ENCODE results near the gene PRR5L.

PRR5L gene

DNA sequence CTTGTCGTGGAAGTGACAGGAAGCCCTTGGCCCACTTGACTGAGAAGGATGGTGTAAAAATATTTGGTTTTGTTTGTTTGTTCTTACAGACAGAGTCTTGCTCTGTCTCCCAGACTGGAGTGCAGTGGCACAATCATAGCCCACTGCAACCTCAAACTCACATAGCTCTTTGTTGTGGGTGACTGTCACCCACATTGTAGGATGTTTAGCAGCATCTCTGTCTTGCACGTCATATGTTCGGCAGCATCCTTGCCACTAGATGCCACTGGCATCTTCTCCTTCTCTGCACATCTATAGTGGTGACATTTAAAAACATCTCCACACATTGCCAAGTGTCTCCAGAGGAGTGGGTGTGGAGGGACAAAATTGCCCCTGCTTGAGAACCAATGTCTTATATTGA is 56.8 kb downstream of the PRR5L start:
- in situ Hi-C loops (cut with HindIII; ENCODE audit: low sequenced_read_pairs) = no loop called here

DNA sequence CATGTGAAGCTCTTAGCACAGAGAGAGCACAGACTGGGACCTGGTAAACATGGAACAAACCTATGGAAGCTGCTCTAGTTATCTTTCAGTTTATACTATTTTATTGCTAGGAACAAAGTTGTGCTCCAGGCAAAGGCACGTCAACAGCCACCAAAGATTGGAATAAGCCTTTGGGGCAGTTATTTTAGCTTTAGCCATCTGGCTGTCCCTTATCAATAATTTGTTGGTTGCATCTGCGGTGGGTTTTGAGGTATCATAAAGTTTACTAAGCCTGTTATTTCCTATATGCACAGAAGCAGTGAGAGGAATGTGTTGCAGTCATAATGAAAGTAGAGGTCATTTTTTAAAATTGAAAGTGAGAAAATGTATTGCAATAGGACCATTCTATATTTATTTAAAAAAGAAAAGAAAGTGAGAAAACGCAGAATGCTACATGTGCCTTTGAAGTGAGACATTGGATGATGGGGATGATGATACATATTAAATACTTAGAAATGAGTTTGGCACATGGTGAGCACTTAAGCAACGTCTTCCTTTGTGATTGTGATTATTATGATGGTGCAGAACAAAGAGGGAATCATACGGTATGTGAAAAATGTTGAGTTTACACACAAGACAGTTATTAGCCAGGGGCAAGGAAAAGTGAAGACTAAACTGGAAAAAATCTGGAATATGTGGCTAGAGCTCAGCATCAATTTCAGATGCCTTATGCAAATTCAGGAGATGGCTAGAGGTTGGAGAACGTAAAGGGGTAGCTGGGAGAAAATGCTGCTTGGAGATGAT is 58.3 kb downstream of the PRR5L start:
- in situ Hi-C loops (cut with HindIII; ENCODE audit: low sequenced_read_pairs) = no loop called here

DNA sequence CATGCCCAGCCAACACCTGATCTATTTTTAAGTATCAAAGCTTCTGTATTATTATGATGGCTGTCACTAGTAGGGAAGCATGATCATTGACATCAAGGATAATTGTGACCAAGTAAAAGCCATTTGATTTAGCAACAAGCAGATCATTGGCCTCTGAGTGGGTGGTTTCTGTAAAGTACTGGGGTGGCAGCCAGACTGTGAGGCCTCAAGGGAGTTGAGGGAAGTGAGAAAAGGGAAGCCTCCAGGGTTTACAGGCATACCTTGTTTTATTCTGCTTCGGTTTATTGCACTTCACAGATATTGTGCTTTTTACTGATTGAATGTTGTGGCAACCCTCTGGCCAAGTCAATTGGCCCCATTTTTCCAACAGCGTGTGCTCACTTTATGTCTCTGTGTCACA is 60.1 kb downstream of the PRR5L start:
- in situ Hi-C loops (cut with HindIII; ENCODE audit: low sequenced_read_pairs) = no loop called here

DNA sequence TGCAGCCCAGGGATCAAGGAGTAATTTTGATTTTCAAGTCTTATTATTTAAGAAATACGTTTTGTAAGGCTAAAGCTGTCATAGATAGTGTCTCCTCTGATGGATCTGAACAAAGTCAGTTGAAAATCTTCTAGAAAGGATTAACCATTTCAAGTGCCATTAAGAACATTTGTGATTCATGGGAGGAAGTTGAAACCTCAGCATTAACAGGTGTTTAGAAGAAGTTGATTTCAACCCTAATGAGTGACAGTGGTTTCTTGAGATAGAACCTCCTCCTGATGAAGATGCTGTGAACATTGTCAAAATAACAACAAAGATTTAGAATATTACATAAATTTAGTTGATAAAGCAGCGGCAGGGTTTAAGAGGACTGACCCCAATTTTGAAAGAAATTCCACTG is 61.7 kb downstream of the PRR5L start:
- in situ Hi-C loops (cut with HindIII; ENCODE audit: low sequenced_read_pairs) = no loop called here

DNA sequence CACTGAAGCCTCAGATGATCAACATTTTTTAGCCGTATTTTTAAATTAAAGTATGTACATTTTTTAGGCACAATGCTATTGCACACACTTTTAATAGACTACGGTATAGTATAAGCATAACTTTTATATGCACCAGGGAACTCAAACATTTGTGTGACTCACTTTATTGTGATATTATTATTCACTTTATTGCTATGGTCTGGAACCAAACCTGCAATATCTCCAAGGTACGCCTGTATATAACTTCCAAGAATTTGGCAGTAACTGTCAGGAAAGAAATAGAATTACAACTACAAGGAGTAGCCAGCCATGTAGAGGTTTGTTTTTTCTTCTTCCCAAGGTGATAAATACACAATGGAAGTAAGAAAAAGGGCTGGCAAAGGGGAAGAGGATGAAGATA is 62.3 kb downstream of the PRR5L start:
- in situ Hi-C loops (cut with HindIII; ENCODE audit: low sequenced_read_pairs) = no loop called here

DNA sequence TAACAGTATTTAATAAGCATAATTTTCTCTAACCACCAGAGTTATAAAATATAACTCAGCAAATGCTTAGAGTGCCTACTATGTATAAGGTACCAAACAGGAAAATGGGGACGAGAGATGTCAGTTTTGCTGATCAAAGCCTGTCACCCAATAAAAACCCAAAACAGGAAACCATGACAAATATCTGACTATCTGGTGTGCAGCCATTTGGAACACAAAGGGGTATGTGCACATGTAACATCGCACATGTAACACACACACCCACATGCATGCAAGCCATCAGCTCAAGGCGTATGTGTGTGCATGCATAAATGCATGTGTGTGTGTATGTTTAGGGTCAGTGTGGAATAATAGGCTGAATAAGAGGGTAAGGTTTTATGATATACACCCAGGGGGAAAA is 64.2 kb downstream of the PRR5L start:
- in situ Hi-C loops (cut with HindIII; ENCODE audit: low sequenced_read_pairs) = no loop called here

DNA sequence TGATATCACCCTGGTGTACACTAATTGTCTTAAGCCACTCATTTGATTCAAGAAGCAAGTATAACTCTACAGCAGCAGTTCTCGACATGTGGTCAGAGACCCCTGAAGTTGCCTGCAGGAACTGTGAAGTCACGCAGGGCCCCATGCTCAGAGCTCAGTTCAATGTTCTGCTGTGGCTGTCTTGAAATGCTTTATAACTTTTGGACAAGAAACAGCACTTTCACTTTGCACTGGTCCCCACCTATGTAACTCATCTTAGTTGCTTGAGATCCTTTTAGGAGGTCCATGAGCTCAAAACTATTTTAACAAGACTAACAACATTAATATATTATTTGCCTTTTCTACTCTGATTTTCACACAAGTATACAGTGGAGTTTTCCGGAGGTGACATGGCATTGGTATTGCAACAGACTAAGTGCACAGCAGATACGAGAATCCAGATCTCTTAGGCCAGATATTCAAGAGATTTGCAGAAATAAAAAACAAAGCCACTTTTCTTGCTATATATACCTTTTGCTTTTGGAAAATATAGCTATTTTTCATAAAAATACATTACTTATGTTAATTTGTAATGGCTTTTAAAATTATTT is 64.8 kb downstream of the PRR5L start:
- in situ Hi-C loops (cut with HindIII; ENCODE audit: low sequenced_read_pairs) = no loop called here

DNA sequence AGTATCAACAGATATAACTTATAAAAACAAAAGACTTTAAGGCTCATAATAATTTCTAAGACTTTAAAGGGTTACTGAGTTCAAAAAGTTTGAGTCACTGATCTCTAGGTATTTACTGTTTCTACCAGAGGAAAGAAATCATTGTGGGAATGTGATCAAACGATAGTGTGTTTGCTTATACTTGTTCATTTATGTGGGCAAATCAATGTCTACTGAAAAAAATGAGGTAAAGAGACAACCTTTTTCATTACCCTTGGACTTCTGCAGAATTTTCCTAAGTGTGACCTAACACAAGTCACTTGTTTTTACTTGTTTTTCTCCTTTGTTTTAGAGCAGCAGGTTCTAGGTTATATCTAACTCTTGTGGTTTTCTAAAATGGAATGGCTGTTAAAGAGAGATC is 65.4 kb downstream of the PRR5L start:
- in situ Hi-C loops (cut with HindIII; ENCODE audit: low sequenced_read_pairs) = no loop called here

DNA sequence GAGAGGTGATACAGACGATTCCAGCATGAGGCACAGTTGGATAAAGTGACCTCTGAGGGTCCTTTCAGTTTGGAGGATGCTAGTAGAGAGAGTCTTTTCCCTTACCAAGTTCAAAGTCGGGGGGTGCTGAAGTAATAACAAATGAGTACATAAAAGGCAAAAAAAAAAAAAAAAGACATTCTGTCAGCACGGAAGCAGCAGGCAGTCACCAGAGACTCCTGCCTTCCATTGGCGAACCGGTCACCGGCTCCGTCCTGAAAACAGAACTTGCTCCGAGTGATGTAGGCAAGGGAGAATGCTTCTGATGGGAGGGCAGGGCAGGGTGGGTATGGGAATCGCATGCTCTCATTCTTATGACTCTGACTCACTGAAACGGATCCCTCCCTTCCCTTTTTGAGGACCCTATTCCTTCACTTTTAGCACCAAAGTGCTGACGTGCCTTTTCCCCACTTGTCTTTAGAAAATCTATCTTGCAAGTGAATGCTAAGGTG is 65.9 kb downstream of the PRR5L start:
- in situ Hi-C loops (cut with HindIII; ENCODE audit: low sequenced_read_pairs) = no loop called here

DNA sequence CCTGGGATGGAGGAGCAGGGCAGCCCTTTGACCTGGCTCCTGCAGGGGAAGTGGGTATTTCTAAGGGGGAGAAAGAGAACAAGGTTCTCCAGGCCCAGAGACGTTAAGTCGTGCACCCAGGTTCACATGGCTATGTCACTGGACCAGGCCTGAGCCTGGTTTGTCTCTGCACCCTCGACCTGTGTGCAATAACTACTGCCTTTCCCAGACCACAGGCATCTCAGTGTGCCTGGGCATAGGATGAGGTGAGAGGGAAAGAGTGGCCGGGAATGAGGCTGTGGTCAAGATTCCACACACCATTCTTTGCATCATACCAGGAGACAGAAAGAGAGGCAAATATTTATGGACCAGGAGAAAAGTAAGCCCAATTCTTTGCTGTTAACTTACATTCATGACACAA is 66.8 kb downstream of the PRR5L start:
- in situ Hi-C loops (cut with HindIII; ENCODE audit: low sequenced_read_pairs) = no loop called here

DNA sequence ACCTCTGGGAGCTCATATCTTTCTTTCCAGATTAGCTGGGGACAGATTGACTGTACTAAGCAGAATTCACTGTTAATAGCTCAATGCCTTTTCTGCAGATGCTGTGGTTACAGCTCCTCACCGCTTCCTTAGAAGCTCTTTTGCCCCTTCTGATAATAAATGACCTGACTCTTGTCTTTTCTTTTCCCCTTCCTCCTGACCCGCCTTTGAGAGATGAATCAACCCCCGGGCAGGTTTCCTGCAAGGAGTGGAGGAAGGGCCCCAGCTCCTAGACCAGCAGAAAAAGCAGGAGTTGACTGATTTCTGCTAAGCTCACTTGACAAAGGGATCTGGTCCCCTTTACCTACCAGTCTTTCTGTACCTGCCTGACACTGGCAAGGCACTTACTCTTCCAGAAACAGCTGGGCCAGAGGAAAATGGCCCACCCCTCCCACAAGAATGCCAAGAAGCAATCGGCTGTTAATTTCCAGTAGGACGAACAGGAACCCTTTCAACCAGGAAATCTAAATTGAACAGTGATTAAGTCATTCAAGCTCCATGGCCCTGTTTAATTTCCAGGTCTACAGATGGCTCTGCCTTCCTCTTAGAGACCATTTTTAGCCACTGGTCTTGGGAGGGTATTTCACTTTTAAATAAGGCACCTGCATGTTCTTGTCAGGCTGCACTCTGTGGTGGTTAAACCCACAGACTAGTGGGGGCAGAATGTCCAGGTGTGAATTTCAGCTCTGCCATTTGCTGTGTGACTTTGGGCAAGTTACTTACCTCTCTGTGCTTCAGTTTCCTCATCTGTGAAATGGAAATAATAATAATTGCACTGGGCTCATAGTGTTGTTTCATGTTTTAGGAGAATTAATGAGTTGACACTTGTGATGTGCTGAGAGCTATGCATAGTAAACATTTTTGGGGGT is 67.5 kb downstream of the PRR5L start:
- in situ Hi-C loops (cut with HindIII; ENCODE audit: low sequenced_read_pairs) = no loop called here

DNA sequence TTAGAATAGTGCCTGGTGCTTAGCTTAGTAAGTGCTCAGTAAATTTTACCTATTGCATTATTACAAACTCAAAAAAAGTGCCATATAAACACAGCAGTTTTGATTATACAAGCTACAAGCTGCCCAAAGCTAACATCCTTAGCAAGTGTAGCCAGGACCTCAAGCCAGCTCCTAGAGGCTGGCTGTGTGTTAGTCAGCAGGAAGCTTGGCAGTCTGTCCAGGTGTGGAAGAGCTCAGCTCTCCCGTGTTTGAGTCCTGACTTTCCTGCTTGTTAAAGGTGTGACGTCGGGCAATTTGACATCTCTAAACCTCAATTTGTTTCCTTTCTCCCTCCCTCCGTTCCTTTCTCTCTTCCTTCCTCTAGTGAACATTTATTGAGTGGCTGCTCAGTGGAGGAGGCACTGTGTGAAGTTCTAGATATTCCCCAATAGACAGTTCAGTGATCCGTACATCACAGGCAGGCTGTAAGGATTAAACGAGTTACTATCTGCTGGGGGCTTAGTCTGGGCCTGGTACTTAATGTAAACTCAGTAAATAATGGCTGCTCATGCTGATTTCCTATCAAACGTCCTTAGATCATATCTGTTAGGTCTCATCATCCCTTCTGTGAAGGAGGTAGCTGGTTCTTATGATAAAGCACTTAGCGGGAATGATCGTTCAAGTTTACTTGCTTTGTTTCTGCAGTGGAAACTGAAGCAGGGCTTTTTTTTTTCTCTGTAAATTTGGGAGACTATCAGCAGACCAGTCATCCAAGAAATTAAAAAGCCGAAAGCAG is 68.7 kb downstream of the PRR5L start:
- in situ Hi-C loops (cut with HindIII; ENCODE audit: low sequenced_read_pairs) = no loop called here

DNA sequence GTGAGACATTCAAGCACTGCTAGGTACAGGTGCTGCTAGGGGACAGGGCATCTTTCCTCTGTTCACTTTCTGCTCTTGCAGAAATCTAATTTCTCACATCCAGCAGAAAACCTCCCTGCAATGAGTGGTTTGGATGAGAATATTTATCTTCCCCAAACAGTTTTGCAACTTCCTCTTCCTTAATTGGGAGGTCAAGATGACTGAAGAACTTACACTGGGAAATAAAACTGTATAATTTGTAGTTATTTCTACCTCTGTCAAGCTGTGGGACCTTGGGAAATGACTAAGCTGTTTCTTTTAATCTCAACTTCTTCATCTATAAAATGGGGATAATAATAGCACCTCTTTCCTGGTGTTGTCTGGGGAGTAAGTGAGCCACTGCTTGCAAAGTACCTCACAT is 69.8 kb downstream of the PRR5L start:
- in situ Hi-C loops (cut with HindIII; ENCODE audit: low sequenced_read_pairs) = no loop called here

DNA sequence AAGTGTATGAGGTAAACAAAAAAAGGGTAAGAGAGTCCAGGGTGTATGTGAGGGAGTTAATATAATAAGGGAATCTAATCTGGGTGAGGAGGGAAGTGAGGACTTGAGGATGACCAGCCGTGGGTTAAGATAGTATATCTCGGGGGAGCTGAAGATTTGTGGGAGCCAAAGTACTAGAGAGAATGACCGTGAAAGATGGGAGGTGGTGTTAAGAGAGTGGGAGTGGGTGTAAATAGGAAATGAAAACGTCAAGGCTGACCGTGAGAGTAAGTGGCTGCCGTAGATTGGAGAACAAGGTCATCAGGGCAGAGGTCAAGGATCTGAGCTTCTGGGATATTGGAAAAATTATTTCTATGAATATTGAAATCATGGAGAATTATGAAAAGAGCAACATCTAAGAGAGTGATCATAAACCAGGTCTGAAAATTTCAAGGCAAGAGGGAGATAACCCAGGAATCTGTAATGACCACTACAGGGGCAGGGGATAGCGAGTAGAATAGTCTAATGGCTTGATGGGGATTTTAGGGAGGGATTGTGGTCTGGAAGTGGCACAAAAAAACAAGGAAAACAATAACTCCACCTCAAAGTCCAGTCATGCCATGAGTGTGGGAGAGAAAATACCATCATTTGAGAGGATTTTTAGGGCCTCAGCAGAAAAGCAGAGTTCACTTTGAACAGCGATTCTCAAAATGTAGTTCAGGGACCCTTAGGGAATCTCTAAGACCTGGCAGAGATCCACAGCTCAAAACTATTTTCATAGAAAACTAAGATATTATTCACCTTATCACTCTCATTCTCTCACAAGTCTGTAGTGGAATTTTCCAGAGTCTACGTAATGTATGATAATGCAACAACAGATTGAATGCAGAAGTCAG is 72.0 kb downstream of the PRR5L start:
- in situ Hi-C loops (cut with HindIII; ENCODE audit: low sequenced_read_pairs) = no loop called here

DNA sequence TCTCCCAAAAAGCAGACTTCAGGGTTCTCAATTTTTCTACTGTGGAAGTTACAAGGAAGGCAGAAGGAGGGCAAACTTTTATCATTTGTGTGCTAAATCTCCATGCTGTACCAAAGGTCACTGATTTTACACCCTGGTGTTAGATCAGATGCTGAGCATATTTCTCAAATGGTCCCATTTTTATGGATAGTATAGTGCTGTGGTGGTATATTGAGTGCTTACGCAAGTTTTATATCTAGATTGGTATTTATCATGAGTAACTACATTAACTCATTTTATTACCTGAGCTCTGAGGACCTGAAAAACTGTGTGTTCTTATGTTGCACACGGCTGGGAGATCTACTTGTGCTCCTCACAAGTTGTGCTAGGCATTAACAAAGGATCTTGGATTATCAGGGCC is 75.1 kb downstream of the PRR5L start:
- in situ Hi-C loops (cut with HindIII; ENCODE audit: low sequenced_read_pairs) = no loop called here

DNA sequence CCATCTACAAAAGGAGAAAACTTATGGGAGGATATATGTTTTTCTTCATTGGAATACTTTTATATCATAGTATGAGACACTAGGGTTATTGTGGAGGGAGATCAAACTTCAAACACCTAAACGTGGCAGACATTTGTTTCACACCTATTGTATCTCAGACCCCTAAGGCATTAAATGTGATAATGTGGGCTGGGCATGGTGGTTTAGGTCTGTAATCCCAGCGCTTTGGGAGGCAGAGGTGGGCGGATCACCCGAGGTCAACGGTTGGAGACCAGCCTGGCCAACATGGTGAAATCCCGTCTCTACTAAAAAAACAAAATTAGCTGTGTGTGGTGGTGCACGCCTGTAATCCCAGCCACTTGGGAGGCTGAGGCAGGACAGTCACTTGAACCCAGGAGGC is 75.5 kb downstream of the PRR5L start:
- in situ Hi-C loops (cut with HindIII; ENCODE audit: low sequenced_read_pairs) = no loop called here

DNA sequence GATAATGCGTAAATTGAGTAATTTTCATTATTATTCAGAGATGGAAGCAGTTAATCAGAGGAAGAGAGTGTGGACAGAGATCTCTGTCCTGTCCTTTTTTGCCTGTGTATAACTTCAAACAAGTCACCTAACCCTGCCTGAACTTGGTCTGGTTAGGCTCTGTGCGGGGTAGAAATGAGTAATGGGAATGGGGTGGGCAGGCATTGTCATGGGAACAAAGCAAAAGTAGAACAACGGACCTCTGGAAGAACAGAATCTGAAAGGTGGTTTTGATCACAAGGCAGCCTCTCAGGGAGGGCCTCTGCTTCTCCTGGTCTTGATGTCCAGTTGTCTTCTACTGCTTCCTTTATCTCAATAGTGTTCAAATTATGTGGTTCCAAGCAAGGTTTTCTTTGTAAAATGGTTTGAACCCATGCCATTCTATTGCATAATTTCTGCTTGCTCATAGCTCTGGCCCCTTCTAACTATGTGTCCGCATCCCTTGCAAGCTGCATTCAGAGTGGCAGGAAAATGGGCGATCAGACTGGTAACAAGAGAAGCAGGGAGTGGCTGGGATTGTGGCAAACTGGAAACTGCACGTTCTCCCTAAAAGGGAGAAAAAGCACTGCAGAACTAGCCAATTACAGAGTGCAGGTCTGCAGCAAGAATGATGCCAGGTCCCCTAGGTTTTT is 76.1 kb downstream of the PRR5L start:
- in situ Hi-C loops (cut with HindIII; ENCODE audit: low sequenced_read_pairs) = no loop called here

DNA sequence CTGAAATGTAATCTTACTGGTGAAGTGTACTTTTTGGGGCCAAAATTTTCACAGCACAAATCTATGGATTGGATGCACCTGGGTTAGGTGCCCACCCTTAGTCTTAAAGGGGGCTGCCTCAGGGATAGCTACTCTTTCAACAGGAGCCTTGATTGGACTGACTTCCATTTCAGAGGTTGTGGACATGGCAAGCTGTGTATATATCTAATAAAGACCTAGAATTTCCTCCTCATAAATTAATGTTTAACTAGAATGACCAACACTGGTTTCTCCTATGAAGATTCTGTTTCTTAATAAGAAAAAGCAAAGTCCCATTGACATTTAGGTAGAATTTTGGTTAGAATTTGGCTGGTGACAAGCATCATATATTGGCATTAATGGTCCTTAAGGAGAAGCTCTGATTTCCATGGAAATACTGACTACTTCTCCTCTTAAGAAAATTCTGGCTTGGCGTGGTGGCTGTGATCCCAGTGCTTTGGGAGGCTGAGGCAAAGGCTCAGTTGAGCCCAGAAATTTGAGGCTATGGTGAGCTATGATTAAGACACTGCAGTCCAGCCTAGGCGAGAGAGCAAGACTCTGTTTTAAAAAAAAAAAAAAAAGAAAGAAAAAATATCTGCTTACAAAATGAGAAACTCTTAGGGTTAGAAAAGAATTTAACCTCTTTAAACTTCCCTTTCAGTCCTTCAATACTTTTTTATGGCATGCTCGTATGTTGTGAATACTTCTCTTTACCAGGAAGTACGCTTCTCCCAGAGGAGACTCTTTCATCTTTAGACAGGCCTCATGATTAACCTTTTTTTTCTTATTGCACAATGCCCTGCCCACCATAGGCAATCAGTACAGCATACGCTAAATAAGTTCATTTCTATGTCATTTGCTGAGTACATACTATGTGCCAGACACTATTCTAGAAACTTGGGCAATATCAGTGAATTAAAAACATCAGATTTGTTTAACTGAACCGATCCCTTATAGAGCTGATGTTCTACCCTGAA is 77.2 kb downstream of the PRR5L start:
- in situ Hi-C loops (cut with HindIII; ENCODE audit: low sequenced_read_pairs) = no loop called here
